GM23338 (cell line): ENCODE results near the gene MSH4.
"Not testable (repeated sequence)": the region's sequence is repeated elsewhere in the genome, so short reads cannot be mapped to it uniquely, and the experiment has no call there.

Source experiments
- CREB1 ChIP-seq: fragments of 250-450 bp; sonication (Bioruptor Pico); IDR thresholded peaks from 2 replicates; pipeline ENCODE4 v1.5.0; 2020; ENCODE audit warnings: low read depth, mild to moderate bottlenecking, moderate library complexity
- CTCF ChIP-seq, 2 experiments: fragments of 200-600 bp in 1 of 2; sonication (generic) in 1 of 2; conservative IDR thresholded peaks; 2 replicates each; pipeline versions ENCODE4 v1.5.1 to v1.6.1; 2016 to 2017; ENCODE audit warnings: antibody characterized with exemption in 2 of 2, low read depth in 2 of 2, mild to moderate bottlenecking in 2 of 2, moderate library complexity in 1 of 2
- ETS1 ChIP-seq: IDR thresholded peaks from 2 replicates; pipeline ENCODE4 v1.6.1; 2016; ENCODE audit warnings: antibody characterized with exemption
- EZH2 ChIP-seq: fragments of 200-600 bp; sonication (generic); IDR thresholded peaks from one replicate; pipeline ENCODE4 v1.8.0; 2017; ENCODE audit warnings: antibody characterized with exemption, mild to moderate bottlenecking, low read depth; ENCODE audit not compliant: unreplicated experiment
- EZH2phosphoT487 ChIP-seq: fragments of 200-600 bp; sonication (generic); IDR thresholded peaks from one replicate; pipeline ENCODE4 v1.8.1; 2018; ENCODE audit warnings: antibody characterized with exemption; ENCODE audit not compliant: unreplicated experiment
- JUNB ChIP-seq: IDR thresholded peaks from one replicate; pipeline ENCODE4 v1.6.1; 2016; ENCODE audit warnings: antibody characterized with exemption; ENCODE audit not compliant: unreplicated experiment
- NANOG ChIP-seq: IDR thresholded peaks from 2 replicates; pipeline ENCODE4 v1.6.1; 2016; ENCODE audit warnings: antibody characterized with exemption, borderline replicate concordance
- POLR2AphosphoS5 ChIP-seq: IDR thresholded peaks from 2 replicates; pipeline ENCODE4 v1.6.1; 2016; ENCODE audit warnings: antibody characterized with exemption, low read depth
- REST ChIP-seq: IDR thresholded peaks from one replicate; pipeline ENCODE4 v1.6.1; 2018; ENCODE audit warnings: antibody characterized with exemption; ENCODE audit not compliant: unreplicated experiment
- STAT1 ChIP-seq: IDR thresholded peaks from one replicate; pipeline ENCODE4 v1.6.1; 2016; ENCODE audit warnings: antibody characterized with exemption; ENCODE audit not compliant: unreplicated experiment
- ZNF114 ChIP-seq: fragments of 250-450 bp; sonication (Bioruptor Pico); IDR thresholded peaks from 2 replicates; pipeline ENCODE4 v1.5.0; 2020; ENCODE audit warnings: mild to moderate bottlenecking, moderate library complexity
- ZNF331 ChIP-seq: fragments of 250-450 bp; sonication (Bioruptor Pico); IDR thresholded peaks from 2 replicates; pipeline ENCODE4 v1.5.0; 2020; ENCODE audit warnings: low read depth, mild to moderate bottlenecking, moderate library complexity
- ZNF462 ChIP-seq: fragments of 250-450 bp; sonication (Bioruptor Pico); IDR thresholded peaks from 2 replicates; pipeline ENCODE4 v1.5.0; 2020; ENCODE audit warnings: mild to moderate bottlenecking, moderate library complexity

- not testable (repeated sequence) for TF ChIP-seq EZH2; CTCF (conservative IDR thresholded peaks at IDR 0.05; ENCODE audit: low read depth in 2 of 2); POLR2AphosphoS5; CREB1; EZH2phosphoT487; REST; NANOG; ZNF331 (CRISPR knock-in tag); ETS1; JUNB; ZNF462 (CRISPR knock-in tag); ZNF114; STAT1
These were observed 39.5 kb upstream of the MSH4 start for GRCh38 chr1:75757210-75757609.
